ENCODE results near the gene MRPS31. TPM values are rescaled to one million over a fixed set of nuclear protein-coding genes. Genes with fewer than 3 reads are reported as not detected.

MRPS31 gene
- total RNA-seq, 1 experiment from 2014 or later, result 22.2 TPM

- no TSS peak for BruUV-seq (replicated peaks)
- H3F3A ChIP-seq (ENCODE audit: insufficient read depth, low read depth), result peaks cover 4% of the 10 kb centered on the region; the same call in 1 of the 2 replicates
- H3K4me2 ChIP-seq, result no peak overlapping the region
- H4K20me1 ChIP-seq (ENCODE audit: insufficient read depth), result no peaks in the 10 kb centered on the region
- intact Hi-C loops (cut with micrococcal nuclease; ENCODE audit: unreplicated experiment), result loop anchor here (5.0 kb wide), 2 partner anchors 289 to 831 kb away; partner anchors contain the start of gene WBP4
- no peak for DNase-seq
- peaks cover 12% of the 10 kb centered on the region for H3K4me1 ChIP-seq (replicated peaks; ENCODE audit: insufficient read depth)
- no peak overlapping the region for H3K4me3 ChIP-seq
- H2AFZ ChIP-seq, result no peak overlapping the region
- H3K9me3 ChIP-seq (ENCODE audit: insufficient read depth, low read depth), result no peaks in the 10 kb centered on the region
- TF ChIP-seq CTCF (conservative IDR thresholded peaks at IDR 0.05) (no peak), EZH2 (IDR thresholded peaks at IDR 0.05; ENCODE audit: low read depth) (no peak)
- no peaks in the 10 kb centered on the region for H3K36me3 ChIP-seq (ENCODE audit: low read depth)
- H3K27me3 ChIP-seq (ENCODE audit: insufficient read depth, low read depth), result no peaks in the 10 kb centered on the region
- ChIA-PET CTCF (no interaction called here), POLR2A (ENCODE audit: unreplicated experiment) (no interaction called here)
- H3K9me2 ChIP-seq (ENCODE audit: insufficient read depth), result no peaks in the 10 kb centered on the region
- H3K79me2 ChIP-seq (ENCODE audit: low read depth), result peaks cover 14% of the 10 kb centered on the region
- no peak overlapping the region for H3K27ac ChIP-seq
Observed at GRCh38 chr13:40772765-40773473, 1.9 kb upstream of the MRPS31 start.

GRCh38 chr13:40770609-40770933, 419 bp downstream of the MRPS31 start:
- no peaks in the 10 kb centered on the region for H3F3A ChIP-seq (ENCODE audit: insufficient read depth, low read depth)
- CTCF ChIA-PET, result no interaction called here

GRCh38 chr13:40769970-40770369, 1.0 kb downstream of the MRPS31 start:
- no TSS peak for BruUV-seq (replicated peaks)
- H3K9me3 ChIP-seq (ENCODE audit: insufficient read depth, low read depth), result no peaks in the 10 kb centered on the region
- no peaks in the 10 kb centered on the region for H3K9me2 ChIP-seq (ENCODE audit: insufficient read depth)
- H3K4me1 ChIP-seq (replicated peaks; ENCODE audit: insufficient read depth), result peaks cover 6% of the 10 kb centered on the region; the same call in 1 of the 2 replicates
- peak overlapping the region; percentile 75 for H3K4me3 ChIP-seq
- H3K27me3 ChIP-seq (ENCODE audit: insufficient read depth, low read depth), result no peaks in the 10 kb centered on the region
- ChIA-PET POLR2A (ENCODE audit: unreplicated experiment) (no interaction called here), CTCF (no interaction called here)
- H3F3A ChIP-seq (ENCODE audit: insufficient read depth, low read depth), result no peaks in the 10 kb centered on the region
- H3K36me3 ChIP-seq (ENCODE audit: low read depth), result no peaks in the 10 kb centered on the region
- no peak overlapping the region for H3K27ac ChIP-seq
- DNase-seq, result no peak
- H2AFZ ChIP-seq, result peak overlapping the region; percentile 90; the same call in 1 of the 2 replicates
- H4K20me1 ChIP-seq (ENCODE audit: insufficient read depth), result no peaks in the 10 kb centered on the region
- TF ChIP-seq CTCF (conservative IDR thresholded peaks at IDR 0.05) (no peak), EZH2 (IDR thresholded peaks at IDR 0.05; ENCODE audit: low read depth) (no peak)
- H3K79me2 ChIP-seq (ENCODE audit: low read depth), result peaks cover 14% of the 10 kb centered on the region
- intact Hi-C loops (cut with micrococcal nuclease; ENCODE audit: unreplicated experiment), result loop anchor here (5.0 kb wide), 2 partner anchors 292 to 828 kb away; partner anchors contain the start of gene WBP4
- H3K4me2 ChIP-seq, result peak overlapping the region; percentile 96

More at GRCh38 chr13:40770609-40770933, 419 bp downstream of the MRPS31 start:
- Histone ChIP-seq H3K4me1 (replicated peaks; ENCODE audit: insufficient read depth) (peaks cover 6% of the 10 kb centered on the region; the same call in 1 of the 2 replicates), H3K27ac (peak overlapping the region; percentile 57), H3K9me2 (ENCODE audit: insufficient read depth) (no peaks in the 10 kb centered on the region), H4K20me1 (ENCODE audit: insufficient read depth) (no peaks in the 10 kb centered on the region), H3K9me3 (ENCODE audit: insufficient read depth, low read depth) (no peaks in the 10 kb centered on the region), H3K4me2 (peak overlapping the region; percentile 96), H3K36me3 (ENCODE audit: low read depth) (no peaks in the 10 kb centered on the region), H3K27me3 (ENCODE audit: insufficient read depth, low read depth) (no peaks in the 10 kb centered on the region), H3K4me3 (peak overlapping the region; percentile 75), H3K79me2 (ENCODE audit: low read depth) (peaks cover 14% of the 10 kb centered on the region), H2AFZ (peak overlapping the region; percentile 90)
- intact Hi-C loops (cut with micrococcal nuclease; ENCODE audit: unreplicated experiment), result loop anchor here (5.0 kb wide), 2 partner anchors 292 to 828 kb away; partner anchors contain the start of gene WBP4
- DNase-seq, result no peak
- BruUV-seq (replicated peaks), result TSS peak; percentile 75
- no peak for TF ChIP-seq CTCF (conservative IDR thresholded peaks at IDR 0.05)
- TF ChIP-seq EZH2 (IDR thresholded peaks at IDR 0.05; ENCODE audit: low read depth), result no peak
- POLR2A ChIA-PET (ENCODE audit: unreplicated experiment), result no interaction called here
